ENCODE measurements around the gene TTC39C. TPM values are rescaled to one million over a fixed set of nuclear protein-coding genes. Genes with fewer than 3 reads are reported as not detected.

Gene TTC39C
- total RNA-seq, 4 donors from 2014 or later = 10.6 to 25.4 (median 12.9) TPM

- no peak for DNase-seq
- H3K9me3 ChIP-seq = no peaks in the 10 kb centered on the region
- intact Hi-C loops (cut with DNase I) = loop anchor here (5.0 kb wide), 1 partner anchor 493 kb away; no protein-coding TSS in a partner anchor
- H3K4me3 ChIP-seq (replicated peaks in 1 of 3) = no peak overlapping the region
- no peak overlapping the region for H3K27ac ChIP-seq
- no peaks in the 10 kb centered on the region for H3K36me3 ChIP-seq
- TF ChIP-seq CTCF (IDR thresholded peaks at IDR 0.05) = no peak
- TF ChIP-seq POLR2A (IDR thresholded peaks at IDR 0.05) = no peak
- no peaks in the 10 kb centered on the region for H3K27me3 ChIP-seq
- WGBS, 2 donors = 88 to 94% methylated on average over 4 of the region's 4 CpGs
- H3K4me1 ChIP-seq = no peaks in the 10 kb centered on the region
Observed at GRCh38 chr18:24114924-24115549, 100.5 kb downstream of the TTC39C start.

GRCh38 chr18:24115628-24116027 lies 101.1 kb downstream of the TTC39C start:
- TF ChIP-seq CTCF (IDR thresholded peaks at IDR 0.05) = no peak
- TF ChIP-seq POLR2A (IDR thresholded peaks at IDR 0.05) = no peak
- intact Hi-C loops (cut with DNase I) = loop anchor here (5.0 kb wide), 1 partner anchor 493 kb away; no protein-coding TSS in a partner anchor
- Histone ChIP-seq H3K27me3 (no peaks in the 10 kb centered on the region), H3K27ac (no peak overlapping the region), H3K9me3 (no peaks in the 10 kb centered on the region), H3K4me1 (no peaks in the 10 kb centered on the region), H3K36me3 (no peaks in the 10 kb centered on the region), H3K4me3 (replicated peaks in 1 of 3) (no peak overlapping the region)
- 82 to 84% methylated on average over 2 of the region's 2 CpGs for WGBS, 2 donors
- DNase-seq = no peak

GRCh38 chr18:24118750-24119577 lies 104.4 kb downstream of the TTC39C start:
- H3K36me3 ChIP-seq = no peaks in the 10 kb centered on the region
- WGBS, 2 donors = 60 to 61% methylated on average over 8 of the region's 8 CpGs
- H3K9me3 ChIP-seq = no peaks in the 10 kb centered on the region
- H3K4me1 ChIP-seq = no peaks in the 10 kb centered on the region
- peak; percentile 79 to 84 for DNase-seq
- TF ChIP-seq CTCF (IDR thresholded peaks at IDR 0.05) = peak; percentile 82 to 93 (median 86)
- no peak for TF ChIP-seq POLR2A (IDR thresholded peaks at IDR 0.05)
- intact Hi-C loops (cut with DNase I) = loop anchor here (5.0 kb wide), 1 partner anchor 497 kb away; no protein-coding TSS in a partner anchor
- no peak overlapping the region for H3K27ac ChIP-seq
- no peaks in the 10 kb centered on the region for H3K27me3 ChIP-seq
- H3K4me3 ChIP-seq (replicated peaks in 1 of 3) = no peak overlapping the region

- H3K4me3 ChIP-seq (replicated peaks in 1 of 3) = no peak overlapping the region
- no peaks in the 10 kb centered on the region for H3K4me1 ChIP-seq
- no peaks in the 10 kb centered on the region for H3K27me3 ChIP-seq
- no peak overlapping the region for H3K27ac ChIP-seq
- no peak for TF ChIP-seq CTCF (IDR thresholded peaks at IDR 0.05)
- no peak for TF ChIP-seq POLR2A (IDR thresholded peaks at IDR 0.05)
- DNase-seq = no peak
- WGBS, 2 donors = 95 to 99% methylated on average over 4 of the region's 4 CpGs
- no peaks in the 10 kb centered on the region for H3K9me3 ChIP-seq
- intact Hi-C loops (cut with DNase I) = no loop called here
- no peaks in the 10 kb centered on the region for H3K36me3 ChIP-seq
Observed at GRCh38 chr18:24120676-24121075, 106.1 kb downstream of the TTC39C start.

GRCh38 chr18:24121625-24122024 lies 107.1 kb downstream of the TTC39C start:
- Histone ChIP-seq H3K4me1 (peaks cover 0 to 4% of the 10 kb centered on the region in 2 donors), H3K4me3 (replicated peaks in 1 of 3) (no peak overlapping the region), H3K36me3 (no peaks in the 10 kb centered on the region), H3K9me3 (no peaks in the 10 kb centered on the region), H3K27me3 (no peaks in the 10 kb centered on the region), H3K27ac (no peak overlapping the region)
- WGBS, 2 donors = 94 to 97% methylated on average over 2 of the region's 2 CpGs
- DNase-seq = no peak
- TF ChIP-seq CTCF (IDR thresholded peaks at IDR 0.05) (no peak), POLR2A (IDR thresholded peaks at IDR 0.05) (no peak)
- intact Hi-C loops (cut with DNase I) = no loop called here

Data from thyroid gland (tissue), 4 donors.